ENCODE results near the gene MLLT1. TPM values are rescaled to one million over a fixed set of nuclear protein-coding genes. Genes with fewer than 3 reads are reported as not detected.

MLLT1 gene
- total RNA-seq, 1 experiment from 2014 or later = 54.9 TPM

DNA sequence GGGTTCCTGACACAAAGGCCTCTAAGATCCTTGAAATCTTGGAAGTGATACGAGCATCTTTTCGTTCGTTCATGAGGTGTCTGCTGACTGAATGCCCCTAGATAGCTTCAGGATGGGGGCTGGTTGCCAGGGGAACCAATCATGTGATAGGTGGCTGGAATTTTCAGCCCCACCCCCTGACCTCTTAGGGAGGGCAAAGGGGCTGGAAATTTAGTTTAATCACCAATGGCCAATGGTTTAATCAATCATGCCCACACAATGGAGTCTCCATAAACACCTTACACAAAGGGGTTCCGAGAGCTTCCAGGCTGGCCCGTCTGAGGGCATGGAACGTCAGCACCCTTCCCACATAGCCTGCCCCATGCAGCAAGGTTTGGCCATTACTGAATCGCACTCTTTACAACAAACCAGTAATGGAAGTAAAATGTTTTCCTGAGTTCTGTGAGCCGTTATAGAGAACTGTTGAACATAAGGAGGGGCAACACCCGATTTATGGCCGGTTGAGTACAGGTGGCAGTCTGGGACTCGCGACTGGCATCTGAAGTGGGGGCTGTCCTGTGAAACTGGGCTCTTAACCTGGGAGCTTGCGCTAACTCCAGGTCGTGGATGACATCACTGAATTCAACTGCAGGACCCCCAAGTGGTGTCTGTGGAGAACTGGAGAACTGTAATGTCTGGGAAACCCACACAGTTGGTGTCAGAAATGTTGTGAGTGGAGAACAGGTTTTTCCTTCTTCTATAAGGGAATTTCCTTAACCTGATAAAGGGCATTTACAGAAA is 25.6 kb downstream of the MLLT1 start:
- Histone ChIP-seq H2BK120ac (ENCODE audit: low read depth, low read length, poor library complexity, severe bottlenecking) (no peak overlapping the region), H3K79me1 (ENCODE audit: insufficient read depth, low read depth, low read length, poor library complexity, severe bottlenecking) (peaks cover 6% of the 10 kb centered on the region), H4K20me1 (ENCODE audit: control insufficient read depth, insufficient read depth, insufficient read length) (no peaks in the 10 kb centered on the region), H2BK12ac (ENCODE audit: insufficient read length, low read depth, low read length) (no peak overlapping the region), H4K8ac (replicated peaks; ENCODE audit: insufficient read length, low read depth, low read length) (no peak overlapping the region), H3K27me3 (ENCODE audit: insufficient read depth, low read length) (no peaks in the 10 kb centered on the region), H3K18ac (ENCODE audit: insufficient read length, low read depth, low read length) (no peak overlapping the region), H3K27ac (ENCODE audit: insufficient read length, low read depth, low read length) (no peak overlapping the region), H3K23ac (ENCODE audit: insufficient read length, low read depth, low read length) (no peak overlapping the region), H3K14ac (ENCODE audit: insufficient read depth, low read length) (no peak overlapping the region), H3K9me3 (ENCODE audit: control insufficient read depth, low read depth, low read length) (no peaks in the 10 kb centered on the region), H3K9ac (ENCODE audit: extremely low read depth, insufficient read length, low read length) (no peak overlapping the region), H2AFZ (ENCODE audit: low read length) (no peak overlapping the region), H3K79me2 (ENCODE audit: insufficient read depth, low read length) (peaks cover 19% of the 10 kb centered on the region; the same call in 1 of the 2 replicates), H2BK15ac (ENCODE audit: low read depth, low read length) (no peak overlapping the region; the same call in 1 of the 2 replicates), H4K91ac (ENCODE audit: insufficient read length, low read depth, low read length) (no peak overlapping the region), H3K4ac (ENCODE audit: low read depth, low read length) (no peak overlapping the region), H4K5ac (ENCODE audit: insufficient read length, low read depth, low read length) (no peak overlapping the region), H2AK5ac (ENCODE audit: insufficient read length, low read length) (no peak overlapping the region), H2BK20ac (ENCODE audit: low read depth, low read length, poor library complexity, severe bottlenecking) (no peak overlapping the region), H3K56ac (ENCODE audit: insufficient read length, low read depth, low read length) (no peak overlapping the region), H3K4me1 (ENCODE audit: insufficient read depth, low read length) (no peaks in the 10 kb centered on the region), H3K4me2 (ENCODE audit: insufficient read depth, insufficient read length, low read length) (no peak overlapping the region), H3K23me2 (ENCODE audit: insufficient read length, low read depth, low read length, poor library complexity, severe bottlenecking) (no peaks in the 10 kb centered on the region), H3T11ph (ENCODE audit: low read length) (no peak overlapping the region), H2BK5ac (ENCODE audit: insufficient read length, low read length) (no peak overlapping the region)
- no peak overlapping the region; a peak in 2 of 7 replicates for H3K27ac Mint-ChIP-seq
- TF ChIP-seq CTCF (conservative IDR thresholded peaks at IDR 0.05) = no peak
- no peak overlapping the region; a peak in 1 of 5 replicates for H3K4me3 Mint-ChIP-seq
- DNase-seq = no peak
- no peaks in the 10 kb centered on the region for H3K9me3 Mint-ChIP-seq
- H3K4me1 Mint-ChIP-seq = peaks cover 0 to 16% of the 10 kb centered on the region in 2 experiments; a peak in 3 of 4 replicates
- no peaks in the 10 kb centered on the region; the same call in 1 of the 2 replicates for H3K27me3 Mint-ChIP-seq (ENCODE audit: low read depth)
- WGBS (ENCODE audit: extremely low coverage, insufficient read length, low lambda C conversion rate) = no CpG with 5 or more reads among the region's 14 CpGs
- peaks cover 30 to 31% (median 30%) of the 10 kb centered on the region in 3 experiments for H3K36me3 Mint-ChIP-seq (ENCODE audit: insufficient read depth in 1 of 3, low read depth in 3 of 3)
